Measurements from ENCODE around the gene R3HDM1. TPM values are rescaled to one million over a fixed set of nuclear protein-coding genes. Genes with fewer than 3 reads are reported as not detected.

R3HDM1 gene
- total RNA-seq, 6 experiments from 2014 or later: 8.0 to 17.8 (median 12.2) TPM

- no peaks in the 10 kb centered on the region for H3K9me3 ChIP-seq
- 1% methylated on average over 20 of the region's 34 CpGs for WGBS (ENCODE audit: insufficient coverage, low coverage, low lambda C conversion rate, missing lambda C conversion rate)
- H3K4me1 ChIP-seq: peaks cover 0 to 15% (median 0%) of the 10 kb centered on the region in 4 donors
- peak overlapping the region; percentile 98 to 100 (median 99) for H3K27ac ChIP-seq
- TF ChIP-seq POLR2A (IDR thresholded peaks at IDR 0.05): peak; percentile 41
- TF ChIP-seq, protein P1, sequence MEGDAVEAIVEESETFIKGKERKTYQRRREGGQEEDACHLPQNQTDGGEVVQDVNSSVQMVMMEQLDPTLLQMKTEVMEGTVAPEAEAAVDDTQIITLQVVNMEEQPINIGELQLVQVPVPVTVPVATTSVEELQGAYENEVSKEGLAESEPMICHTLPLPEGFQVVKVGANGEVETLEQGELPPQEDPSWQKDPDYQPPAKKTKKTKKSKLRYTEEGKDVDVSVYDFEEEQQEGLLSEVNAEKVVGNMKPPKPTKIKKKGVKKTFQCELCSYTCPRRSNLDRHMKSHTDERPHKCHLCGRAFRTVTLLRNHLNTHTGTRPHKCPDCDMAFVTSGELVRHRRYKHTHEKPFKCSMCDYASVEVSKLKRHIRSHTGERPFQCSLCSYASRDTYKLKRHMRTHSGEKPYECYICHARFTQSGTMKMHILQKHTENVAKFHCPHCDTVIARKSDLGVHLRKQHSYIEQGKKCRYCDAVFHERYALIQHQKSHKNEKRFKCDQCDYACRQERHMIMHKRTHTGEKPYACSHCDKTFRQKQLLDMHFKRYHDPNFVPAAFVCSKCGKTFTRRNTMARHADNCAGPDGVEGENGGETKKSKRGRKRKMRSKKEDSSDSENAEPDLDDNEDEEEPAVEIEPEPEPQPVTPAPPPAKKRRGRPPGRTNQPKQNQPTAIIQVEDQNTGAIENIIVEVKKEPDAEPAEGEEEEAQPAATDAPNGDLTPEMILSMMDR (IDR thresholded peaks at IDR 0.05): no peak
- no peaks in the 10 kb centered on the region for H3K27me3 ChIP-seq
- DNase-seq (peak in 2 of 3 donors; percentile 54 to 60), ATAC-seq (peak; percentile 34 to 55 (median 48))
- intact Hi-C loops (cut with DNase I): no loop called here
- no peaks in the 10 kb centered on the region for H3K36me3 ChIP-seq
- peak overlapping the region; percentile 93 to 95 (median 93) for H3K4me3 ChIP-seq
Observed at GRCh38 chr2:135742325-135742757, 211.1 kb downstream of the R3HDM1 start.

DNA sequence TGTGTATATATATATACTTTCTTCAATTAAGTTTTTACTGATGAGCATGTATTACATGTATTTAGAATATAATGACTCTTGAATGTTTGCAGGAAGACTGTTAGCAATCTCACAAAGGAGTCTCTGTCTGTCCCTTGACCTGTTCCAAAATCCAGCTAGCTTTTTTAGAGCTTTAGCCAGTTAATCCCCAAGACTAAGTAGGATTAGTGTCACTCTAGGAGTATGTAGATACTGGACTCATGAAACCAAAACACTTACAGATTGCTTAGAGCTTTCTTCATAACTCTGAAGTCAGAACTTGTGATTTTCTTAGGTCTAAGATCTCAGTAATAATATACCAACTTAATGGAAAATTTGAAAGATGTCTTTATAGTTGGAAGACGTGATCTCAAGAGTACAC, 212.6 kb downstream of the R3HDM1 start:
- H3K36me3 ChIP-seq: peaks cover 0 to 12% (median 2%) of the 10 kb centered on the region in 4 donors
- H3K4me1 ChIP-seq: peaks cover 0 to 15% (median 0%) of the 10 kb centered on the region in 4 donors
- H3K4me3 ChIP-seq: peak overlapping the region in 1 of 3 donors; percentile 93
- H3K27ac ChIP-seq: peak overlapping the region in 1 of 3 donors; percentile 98
- no peaks in the 10 kb centered on the region for H3K27me3 ChIP-seq
- no peaks in the 10 kb centered on the region for H3K9me3 ChIP-seq
- 68% methylated on average over 1 of the region's 1 CpG for WGBS (ENCODE audit: insufficient coverage, low coverage, low lambda C conversion rate, missing lambda C conversion rate)
- intact Hi-C loops (cut with DNase I): no loop called here
- ATAC-seq (no peak), DNase-seq (no peak)
- TF ChIP-seq, protein P1 (IDR thresholded peaks at IDR 0.05): no peak
- TF ChIP-seq POLR2A (IDR thresholded peaks at IDR 0.05): no peak

DNA sequence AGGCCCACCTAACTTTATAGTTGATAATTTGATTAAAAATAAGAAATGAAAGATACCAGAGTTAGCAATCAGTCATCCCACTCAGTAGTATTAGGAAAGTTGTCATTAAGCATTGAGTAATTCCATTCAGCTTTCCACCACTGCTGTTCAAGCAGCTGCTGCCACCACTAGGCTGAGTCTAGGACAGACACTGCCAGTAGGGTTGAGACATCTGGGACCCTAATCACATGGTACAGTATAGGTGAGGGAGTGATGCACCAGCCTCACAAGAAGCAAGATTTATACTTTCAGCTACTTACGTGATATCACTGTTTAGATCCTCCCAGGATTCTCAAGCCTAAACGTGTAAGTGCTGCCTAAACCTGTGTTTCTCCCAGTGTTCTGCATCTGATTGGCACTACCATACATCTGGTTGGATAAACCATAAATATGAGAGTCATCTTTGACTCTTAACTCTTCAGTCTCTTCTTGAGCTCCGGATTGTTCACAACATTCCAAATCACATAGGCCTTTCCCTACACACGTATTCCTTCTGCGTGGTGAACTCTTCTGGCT, 213.6 kb downstream of the R3HDM1 start:
- Histone ChIP-seq H3K27ac (no peak overlapping the region), H3K27me3 (no peaks in the 10 kb centered on the region), H3K4me3 (no peak overlapping the region), H3K9me3 (no peaks in the 10 kb centered on the region), H3K4me1 (peaks cover 0 to 15% (median 0%) of the 10 kb centered on the region in 4 donors), H3K36me3 (peaks cover 0 to 21% (median 8%) of the 10 kb centered on the region in 4 donors)
- peak in 1 of 4 donors; percentile 4 for ATAC-seq
- intact Hi-C loops (cut with DNase I): no loop called here
- TF ChIP-seq, protein P1 (IDR thresholded peaks at IDR 0.05): peak; percentile 8 to 23 (median 14)
- no peak for TF ChIP-seq POLR2A (IDR thresholded peaks at IDR 0.05)
- no peak for DNase-seq
- WGBS (ENCODE audit: insufficient coverage, low coverage, low lambda C conversion rate, missing lambda C conversion rate): 69% methylated on average over 4 of the region's 5 CpGs

DNA sequence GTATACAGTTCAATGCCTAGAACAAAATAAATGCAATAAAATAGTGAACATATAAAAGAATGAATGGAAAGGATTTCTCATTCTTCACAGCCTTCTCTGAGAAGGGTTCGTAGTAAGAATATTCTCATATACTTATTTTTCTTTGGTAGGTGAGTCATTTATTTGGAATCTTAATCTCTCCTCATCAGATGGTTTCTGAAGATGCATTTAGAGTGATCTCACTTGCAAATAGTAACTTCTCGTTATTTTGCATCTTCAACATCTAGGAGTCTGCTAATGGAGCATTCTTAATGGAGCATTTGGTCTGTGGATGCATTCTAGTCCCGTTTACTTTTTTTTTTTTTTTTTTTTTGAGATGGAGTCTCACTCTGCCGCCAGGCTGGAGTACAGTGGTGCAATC, 214.3 kb downstream of the R3HDM1 start:
- Histone ChIP-seq H3K27ac (no peak overlapping the region), H3K27me3 (no peaks in the 10 kb centered on the region), H3K4me3 (no peak overlapping the region), H3K36me3 (peaks cover 0 to 28% (median 10%) of the 10 kb centered on the region in 4 donors), H3K9me3 (no peaks in the 10 kb centered on the region), H3K4me1 (peaks cover 0 to 15% (median 0%) of the 10 kb centered on the region in 4 donors)
- intact Hi-C loops (cut with DNase I): no loop called here
- WGBS (ENCODE audit: insufficient coverage, low coverage, low lambda C conversion rate, missing lambda C conversion rate): 85% methylated on average over 4 of the region's 4 CpGs
- DNase-seq (no peak), ATAC-seq (no peak)
- TF ChIP-seq, protein P1 (IDR thresholded peaks at IDR 0.05): no peak
- no peak for TF ChIP-seq POLR2A (IDR thresholded peaks at IDR 0.05)

Measured in right lobe of liver (tissue), 6 donors.